GM19043 (cell line): Measurements from ENCODE around the gene MRPL11.

ENCODE experiments used
- ATAC-seq: cut with Tn5 transposase; IDR thresholded peaks from one replicate; pipeline ENCODE4 v1.9.1; 2021; ENCODE audit warnings: low read depth; ENCODE audit not compliant: unreplicated experiment

MRPL11 gene

DNA sequence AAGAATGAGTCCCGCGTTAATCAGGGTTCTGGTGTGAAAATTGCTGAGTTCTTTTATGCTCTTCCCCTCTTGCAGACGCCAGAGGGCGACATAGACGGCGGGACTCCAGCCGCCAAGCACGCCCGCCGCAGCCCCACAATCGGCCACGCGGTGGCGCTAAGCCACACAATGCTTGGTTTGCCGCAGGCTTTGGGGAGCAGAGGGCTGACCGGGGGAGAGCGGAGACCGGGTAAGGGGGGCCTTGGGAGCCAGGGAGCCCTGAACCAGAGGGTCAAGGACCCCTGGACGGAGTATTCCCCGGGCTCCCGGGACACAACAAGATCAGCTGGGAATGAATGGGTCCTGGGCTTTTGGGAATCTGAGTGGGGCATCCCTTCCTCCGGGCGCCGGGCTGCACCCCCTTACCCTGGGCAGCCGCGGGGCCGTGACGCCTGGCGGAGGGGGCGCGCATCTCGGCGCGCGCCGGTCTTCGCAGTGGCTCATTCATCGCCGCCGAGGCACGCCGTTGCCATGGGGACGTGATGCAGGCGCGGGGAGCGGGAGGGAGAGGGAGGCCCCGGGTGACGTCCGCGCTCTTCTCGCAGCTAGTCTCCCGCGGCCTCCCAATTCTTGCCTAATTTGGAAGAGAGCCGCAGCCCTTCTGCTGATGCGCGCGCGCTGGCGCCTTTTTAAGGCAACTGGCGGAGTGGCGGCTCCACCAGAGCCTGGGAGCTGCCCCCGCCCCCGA is 30.0 kb downstream of the MRPL11 start:
- no peak for ATAC-seq

- ATAC-seq: no peak
Measured at GRCh38 chr11:66407651-66408050, 31.0 kb downstream of the MRPL11 start.

- ATAC-seq: no peak
Measured at GRCh38 chr11:66393954-66394353, 44.7 kb downstream of the MRPL11 start.

DNA sequence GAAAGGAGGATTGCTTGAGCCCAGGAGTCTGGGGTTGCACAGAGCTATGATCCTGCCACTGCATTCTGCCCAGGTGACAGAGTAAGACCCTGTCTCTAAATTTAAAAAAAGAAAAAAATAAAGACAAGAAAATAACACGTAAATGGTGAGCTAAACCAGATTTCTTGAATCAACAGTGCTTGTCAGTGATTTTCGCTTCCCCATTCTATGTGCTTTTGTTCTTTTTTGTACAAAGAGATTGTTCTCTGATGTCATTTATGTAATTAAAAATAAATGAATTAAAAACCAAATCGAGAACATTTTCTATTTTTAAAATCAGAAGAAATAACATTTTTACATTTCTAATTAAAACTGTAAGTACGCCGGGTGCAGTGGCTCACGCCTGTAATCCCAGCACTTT is 47.3 kb downstream of the MRPL11 start:
- no peak for ATAC-seq

DNA sequence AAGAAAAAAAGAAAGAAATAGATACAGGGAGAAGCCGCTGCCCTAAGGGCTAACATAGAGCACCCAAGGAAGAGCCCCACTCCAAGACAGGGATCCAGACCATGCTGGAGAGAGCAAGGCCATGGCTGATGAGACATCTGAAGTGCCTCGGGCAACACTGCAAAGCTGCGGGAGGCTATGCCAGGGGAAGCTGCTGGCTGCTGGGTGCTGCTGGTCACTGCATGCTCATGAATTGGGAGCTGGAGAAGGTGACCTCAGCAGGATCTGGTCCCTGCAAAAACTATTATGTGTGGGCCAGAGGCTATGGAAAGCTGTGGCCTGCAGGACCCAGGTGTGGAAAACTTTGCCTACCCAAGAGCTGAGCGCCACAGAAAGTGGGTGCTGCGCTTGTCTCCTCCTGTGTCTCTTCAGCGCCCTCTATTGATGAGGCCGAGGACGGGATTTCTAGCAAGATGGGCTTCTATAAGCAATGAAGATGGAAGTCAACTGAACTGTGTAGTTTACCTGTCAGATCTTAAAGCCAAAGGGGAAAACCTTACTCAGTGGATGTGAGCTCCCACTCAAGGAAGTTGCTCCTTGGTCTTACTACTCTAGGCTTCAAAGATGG is 49.8 kb downstream of the MRPL11 start:
- ATAC-seq: no peak

GRCh38 chr11:66386171-66387069 is 52.2 kb downstream of the MRPL11 start:
- ATAC-seq: no peak
